ENCODE measurements around the gene IL4. TPM values are rescaled to one million over a fixed set of nuclear protein-coding genes. Genes with fewer than 3 reads are reported as not detected.

IL4 gene
- polyA plus RNA-seq, 3 donors, result not detected

GRCh38 chr5:132675936-132676689 is 2.3 kb downstream of the IL4 start:
- Histone ChIP-seq H4K20me1 (ENCODE audit: insufficient read depth, low read length) (no peaks in the 10 kb centered on the region), H3K79me2 (ENCODE audit: insufficient read depth, low read length) (no peaks in the 10 kb centered on the region), H2AFZ (ENCODE audit: insufficient read depth, low read depth, low read length, poor library complexity, severe bottlenecking) (no peak overlapping the region), H3K36me3 (replicated peaks in 1 of 2; ENCODE audit: control insufficient read depth in 1 of 2, insufficient read depth in 2 of 2, low read length in 2 of 2) (no peaks in the 10 kb centered on the region), H3K4me1 (ENCODE audit: control insufficient read depth in 1 of 2, insufficient read depth in 2 of 2, low read length in 2 of 2) (no peaks in the 10 kb centered on the region), H3K9me3 (replicated peaks in 1 of 2; ENCODE audit: control insufficient read depth in 1 of 2, insufficient read depth in 1 of 2, low read length in 2 of 2) (no peaks in the 10 kb centered on the region), H3K27ac (ENCODE audit: low read depth in 1 of 2, low read length in 2 of 2) (no peak overlapping the region), H3K27me3 (ENCODE audit: control insufficient read depth in 2 of 2, insufficient read depth in 2 of 2, low read length in 2 of 2) (no peaks in the 10 kb centered on the region), H3K4me2 (replicated peaks; ENCODE audit: extremely low read depth, low read length, poor library complexity, severe bottlenecking) (no peak overlapping the region), H3K4me3 (replicated peaks in 1 of 3; ENCODE audit: low read depth in 2 of 3, low read length in 3 of 3) (no peak overlapping the region), H3K9ac (ENCODE audit: insufficient read depth, low read length, poor library complexity, severe bottlenecking) (no peak overlapping the region)
- no peak overlapping the region for H3K27ac Mint-ChIP-seq
- H3K9me3 Mint-ChIP-seq, result peaks cover 0 to 1% (median 0%) of the 10 kb centered on the region in 7 donors
- H3K4me3 Mint-ChIP-seq, result no peak overlapping the region
- intact Hi-C loops (cut with micrococcal nuclease), result no loop called here
- no peaks in the 10 kb centered on the region for H3K4me1 Mint-ChIP-seq
- H3K36me3 Mint-ChIP-seq, result no peaks in the 10 kb centered on the region
- no peak for DNase-seq
- no peak for TF ChIP-seq CTCF (IDR thresholded peaks at IDR 0.05)
- peaks cover 0 to 4% (median 2%) of the 10 kb centered on the region in 3 donors for H3K27me3 Mint-ChIP-seq (ENCODE audit: low read depth in 3 of 3)
- 97% methylated on average over 9 of the region's 11 CpGs for WGBS (ENCODE audit: insufficient coverage)

GRCh38 chr5:132677191-132677590 is 3.4 kb downstream of the IL4 start:
- Histone ChIP-seq H3K4me1 (ENCODE audit: control insufficient read depth in 1 of 2, insufficient read depth in 2 of 2, low read length in 2 of 2) (no peaks in the 10 kb centered on the region), H2AFZ (ENCODE audit: insufficient read depth, low read depth, low read length, poor library complexity, severe bottlenecking) (no peak overlapping the region), H3K79me2 (ENCODE audit: insufficient read depth, low read length) (no peaks in the 10 kb centered on the region), H3K36me3 (replicated peaks in 1 of 2; ENCODE audit: control insufficient read depth in 1 of 2, insufficient read depth in 2 of 2, low read length in 2 of 2) (no peaks in the 10 kb centered on the region), H3K9ac (ENCODE audit: insufficient read depth, low read length, poor library complexity, severe bottlenecking) (no peak overlapping the region), H3K4me2 (replicated peaks; ENCODE audit: extremely low read depth, low read length, poor library complexity, severe bottlenecking) (no peak overlapping the region), H4K20me1 (ENCODE audit: insufficient read depth, low read length) (no peaks in the 10 kb centered on the region), H3K27me3 (ENCODE audit: control insufficient read depth in 2 of 2, insufficient read depth in 2 of 2, low read length in 2 of 2) (no peaks in the 10 kb centered on the region), H3K4me3 (replicated peaks in 1 of 3; ENCODE audit: low read depth in 2 of 3, low read length in 3 of 3) (no peak overlapping the region), H3K27ac (ENCODE audit: low read depth in 1 of 2, low read length in 2 of 2) (no peak overlapping the region), H3K9me3 (replicated peaks in 1 of 2; ENCODE audit: control insufficient read depth in 1 of 2, insufficient read depth in 1 of 2, low read length in 2 of 2) (no peaks in the 10 kb centered on the region)
- DNase-seq, result no peak
- H3K4me3 Mint-ChIP-seq, result no peak overlapping the region
- peaks cover 0 to 1% (median 0%) of the 10 kb centered on the region in 7 donors for H3K9me3 Mint-ChIP-seq
- intact Hi-C loops (cut with micrococcal nuclease), result no loop called here
- no peaks in the 10 kb centered on the region for H3K36me3 Mint-ChIP-seq
- H3K27ac Mint-ChIP-seq, result no peak overlapping the region
- no peak for TF ChIP-seq CTCF (IDR thresholded peaks at IDR 0.05)
- no peaks in the 10 kb centered on the region for H3K4me1 Mint-ChIP-seq
- H3K27me3 Mint-ChIP-seq (ENCODE audit: low read depth in 3 of 3), result peaks cover 0 to 4% (median 2%) of the 10 kb centered on the region in 3 donors
- 57% methylated on average over 3 of the region's 7 CpGs for WGBS (ENCODE audit: insufficient coverage)
